Fibroblast of pulmonary artery (primary cell): ENCODE data around the gene MC1R.

Source experiments
- DNase-seq: peaks from one replicate; pipeline ENCODE4 v3.0.0-alpha.2; 2010; ENCODE audit warnings: low read depth
- H3K4me3 ChIP-seq: replicated peaks from 2 replicates; pipeline ENCODE4 v1.5.1; 2011; ENCODE audit warnings: low read depth, mild to moderate bottlenecking, control low read depth, low read length, moderate library complexity
- TF ChIP-seq, protein P1 (sequence below): IDR thresholded peaks from 2 replicates; pipeline ENCODE4 v1.5.1; 2011; ENCODE audit warnings: mild to moderate bottlenecking, control low read depth, low read length, inconsistent platforms; ENCODE audit errors: missing control alignments

The MC1R gene

DNA sequence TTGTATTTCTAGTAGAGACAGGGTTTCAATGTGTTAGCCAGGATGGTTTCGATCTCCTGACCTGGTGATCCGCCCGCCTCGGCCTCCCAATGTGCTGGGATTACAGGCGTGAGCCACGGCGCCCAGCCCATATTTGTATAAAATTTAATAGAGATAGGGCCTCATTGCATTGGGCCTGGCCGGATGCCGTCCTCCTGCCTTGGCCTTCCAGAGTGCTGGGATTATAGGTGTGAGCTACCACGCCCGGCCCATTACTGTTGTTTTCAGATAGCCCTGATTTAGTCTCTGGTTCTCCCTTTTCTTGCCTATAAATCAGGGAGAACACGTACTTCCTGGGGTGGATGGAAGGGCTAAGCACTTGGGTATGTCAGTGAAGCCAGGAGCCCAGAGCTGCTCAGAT is 33.4 kb downstream of the MC1R start:
- TF ChIP-seq, protein P1, sequence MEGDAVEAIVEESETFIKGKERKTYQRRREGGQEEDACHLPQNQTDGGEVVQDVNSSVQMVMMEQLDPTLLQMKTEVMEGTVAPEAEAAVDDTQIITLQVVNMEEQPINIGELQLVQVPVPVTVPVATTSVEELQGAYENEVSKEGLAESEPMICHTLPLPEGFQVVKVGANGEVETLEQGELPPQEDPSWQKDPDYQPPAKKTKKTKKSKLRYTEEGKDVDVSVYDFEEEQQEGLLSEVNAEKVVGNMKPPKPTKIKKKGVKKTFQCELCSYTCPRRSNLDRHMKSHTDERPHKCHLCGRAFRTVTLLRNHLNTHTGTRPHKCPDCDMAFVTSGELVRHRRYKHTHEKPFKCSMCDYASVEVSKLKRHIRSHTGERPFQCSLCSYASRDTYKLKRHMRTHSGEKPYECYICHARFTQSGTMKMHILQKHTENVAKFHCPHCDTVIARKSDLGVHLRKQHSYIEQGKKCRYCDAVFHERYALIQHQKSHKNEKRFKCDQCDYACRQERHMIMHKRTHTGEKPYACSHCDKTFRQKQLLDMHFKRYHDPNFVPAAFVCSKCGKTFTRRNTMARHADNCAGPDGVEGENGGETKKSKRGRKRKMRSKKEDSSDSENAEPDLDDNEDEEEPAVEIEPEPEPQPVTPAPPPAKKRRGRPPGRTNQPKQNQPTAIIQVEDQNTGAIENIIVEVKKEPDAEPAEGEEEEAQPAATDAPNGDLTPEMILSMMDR, result no peak
- no peak overlapping the region for H3K4me3 ChIP-seq
- DNase-seq, result no peak

DNA sequence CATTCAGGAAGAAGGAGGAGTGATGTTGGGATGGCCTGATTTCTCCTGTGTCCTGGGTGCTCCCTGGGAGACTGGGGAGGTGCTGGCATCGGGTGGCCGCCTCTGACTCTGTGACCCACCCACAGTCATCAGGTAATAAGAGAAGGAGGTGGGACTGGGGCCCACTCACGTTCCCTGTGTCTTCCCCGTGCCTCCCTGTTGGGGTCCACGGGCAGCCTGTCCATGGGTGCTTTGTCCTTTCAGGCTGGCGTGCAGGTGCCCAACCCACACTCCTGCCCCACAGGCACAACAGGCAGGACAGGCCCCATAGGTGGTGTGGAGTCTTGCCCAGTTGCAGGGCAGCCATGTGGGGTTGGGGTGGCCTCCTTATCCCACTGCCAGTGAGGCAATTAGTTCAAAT is 33.9 kb downstream of the MC1R start:
- TF ChIP-seq, protein P1, result no peak
- H3K4me3 ChIP-seq, result no peak overlapping the region
- DNase-seq, result no peak

DNA sequence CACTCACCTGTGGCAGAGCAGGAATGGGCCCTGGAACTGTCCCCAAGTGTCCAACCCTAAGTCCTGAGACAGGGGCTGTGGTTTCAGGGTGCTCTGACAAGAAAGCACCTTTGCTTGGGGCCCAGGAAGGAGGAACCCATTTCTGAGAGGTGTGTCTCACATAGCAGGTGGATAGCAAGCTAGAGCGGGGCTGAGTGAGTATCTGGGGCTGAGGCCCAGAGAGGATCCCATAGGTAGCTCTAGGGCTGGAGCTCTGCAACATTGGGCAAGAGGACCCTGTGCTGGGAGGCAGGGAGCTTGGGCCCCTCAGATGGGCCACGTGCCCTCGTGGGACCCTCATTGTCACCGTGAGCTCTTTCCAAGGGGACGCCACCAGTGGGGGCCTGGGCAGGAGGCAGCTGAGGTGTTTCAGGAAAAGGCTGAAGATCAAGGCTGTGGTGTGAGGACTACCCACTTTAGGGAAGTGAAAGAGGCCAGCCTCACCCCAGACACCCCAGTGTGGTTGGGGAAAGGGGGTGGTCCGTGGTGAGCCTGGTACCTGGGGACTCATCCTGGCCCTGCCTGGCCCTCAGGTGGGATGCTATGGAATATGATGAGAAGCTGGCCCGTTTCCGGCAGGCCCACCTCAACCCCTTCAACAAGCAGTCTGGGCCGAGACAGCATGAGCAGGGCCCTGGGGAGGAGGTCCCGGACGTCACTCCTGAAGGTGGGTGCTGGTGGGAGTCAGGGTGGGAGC is 35.2 kb downstream of the MC1R start:
- DNase-seq, result no peak
- TF ChIP-seq, protein P1, result no peak
- no peak overlapping the region for H3K4me3 ChIP-seq

DNA sequence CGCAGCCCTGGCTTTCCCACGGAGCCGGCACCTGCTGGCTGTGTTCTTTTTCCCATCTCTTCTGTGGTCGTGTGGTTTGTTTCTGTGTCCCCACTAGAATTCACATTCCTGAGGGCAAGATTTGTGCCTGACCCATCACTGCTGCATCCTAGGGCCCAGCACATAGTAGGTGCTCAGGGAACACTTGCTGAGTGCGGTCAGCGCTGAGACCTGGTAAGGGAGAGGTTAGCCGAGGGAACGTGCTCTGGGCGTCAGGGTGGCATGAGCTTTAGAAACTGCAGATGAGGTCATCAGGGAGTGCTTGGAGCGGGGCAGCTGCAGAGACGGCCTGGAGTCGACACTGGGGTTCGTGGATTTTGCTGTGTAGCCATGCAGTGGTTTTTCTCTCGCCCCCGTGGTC is 35.8 kb downstream of the MC1R start:
- TF ChIP-seq, protein P1, result no peak
- no peak for DNase-seq

DNA sequence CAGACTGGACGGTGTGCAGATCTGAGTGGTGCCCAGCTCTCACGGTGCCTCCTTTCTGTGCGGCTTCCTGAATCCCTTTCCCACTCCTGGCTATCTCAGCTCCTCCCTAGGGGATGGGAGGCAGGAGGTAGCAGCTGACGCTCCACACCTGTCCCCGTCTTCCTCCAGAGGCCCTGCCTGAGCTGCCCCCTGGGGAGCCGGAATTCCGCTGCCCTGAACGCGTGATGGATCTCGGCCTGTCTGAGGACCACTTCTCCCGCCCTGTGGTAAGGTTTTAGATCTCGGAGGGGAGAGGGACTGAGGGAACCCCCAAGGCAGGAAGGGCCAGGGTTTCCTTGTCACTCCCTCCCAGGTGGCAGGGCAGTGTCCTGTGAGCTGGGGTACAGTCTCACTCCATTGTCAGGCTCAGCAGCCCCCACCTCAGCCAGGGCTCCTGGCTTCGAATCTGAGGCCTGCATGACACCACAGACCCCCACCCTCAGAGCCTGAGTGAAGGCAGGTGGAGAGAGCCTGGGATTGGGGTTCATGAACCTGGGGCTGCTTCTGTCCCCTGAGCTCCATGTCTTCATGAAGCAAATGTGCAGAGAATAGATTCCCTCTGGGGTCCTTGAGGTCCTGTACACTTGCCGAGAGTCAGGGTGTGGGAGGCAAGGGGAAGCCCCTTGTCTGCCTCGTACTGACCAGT is 36.5 kb downstream of the MC1R start:
- H3K4me3 ChIP-seq, result no peak overlapping the region
- DNase-seq, result no peak
- TF ChIP-seq, protein P1, result no peak

More for the DNA sequence above, 35.8 kb downstream of the MC1R start:
- H3K4me3 ChIP-seq, result no peak overlapping the region

DNA sequence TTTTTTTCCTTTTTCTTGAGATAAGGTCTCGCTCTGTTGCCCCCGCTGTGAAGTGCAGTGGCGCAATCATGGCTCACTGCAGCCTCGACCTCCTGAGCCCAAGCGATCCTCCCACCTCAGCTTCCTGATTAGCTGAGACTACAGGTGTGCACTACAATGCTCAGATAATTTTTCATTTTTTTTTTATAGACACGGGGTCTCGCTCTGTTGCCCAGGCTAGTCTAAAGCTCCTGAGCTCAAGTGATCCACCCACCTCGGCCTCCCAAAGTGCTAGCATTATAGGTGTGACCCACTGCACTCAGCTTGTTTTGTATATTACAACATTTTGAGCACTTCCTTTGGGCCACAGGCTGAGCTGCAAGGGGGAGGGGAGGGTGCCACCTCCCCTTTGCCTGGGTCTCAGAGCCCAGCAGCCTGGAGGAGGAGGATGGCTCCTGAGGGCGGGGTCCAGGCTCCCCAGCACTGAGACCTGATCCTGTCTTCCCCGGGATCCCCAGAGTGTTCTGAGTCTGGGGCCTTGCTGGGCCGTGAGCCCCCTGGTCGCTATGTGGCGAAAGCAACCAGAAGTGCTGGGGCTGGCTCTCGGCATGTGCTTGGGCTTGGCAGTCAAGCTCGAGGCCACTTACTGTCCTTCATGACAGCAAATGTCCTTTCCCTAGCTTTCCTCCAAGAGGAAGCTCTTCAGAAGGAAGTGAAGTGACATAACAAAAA is 38.0 kb downstream of the MC1R start:
- no peak for DNase-seq
- H3K4me3 ChIP-seq, result no peak overlapping the region
- TF ChIP-seq, protein P1, result no peak
